ENCODE data around the gene FREY1.

Gene FREY1

DNA sequence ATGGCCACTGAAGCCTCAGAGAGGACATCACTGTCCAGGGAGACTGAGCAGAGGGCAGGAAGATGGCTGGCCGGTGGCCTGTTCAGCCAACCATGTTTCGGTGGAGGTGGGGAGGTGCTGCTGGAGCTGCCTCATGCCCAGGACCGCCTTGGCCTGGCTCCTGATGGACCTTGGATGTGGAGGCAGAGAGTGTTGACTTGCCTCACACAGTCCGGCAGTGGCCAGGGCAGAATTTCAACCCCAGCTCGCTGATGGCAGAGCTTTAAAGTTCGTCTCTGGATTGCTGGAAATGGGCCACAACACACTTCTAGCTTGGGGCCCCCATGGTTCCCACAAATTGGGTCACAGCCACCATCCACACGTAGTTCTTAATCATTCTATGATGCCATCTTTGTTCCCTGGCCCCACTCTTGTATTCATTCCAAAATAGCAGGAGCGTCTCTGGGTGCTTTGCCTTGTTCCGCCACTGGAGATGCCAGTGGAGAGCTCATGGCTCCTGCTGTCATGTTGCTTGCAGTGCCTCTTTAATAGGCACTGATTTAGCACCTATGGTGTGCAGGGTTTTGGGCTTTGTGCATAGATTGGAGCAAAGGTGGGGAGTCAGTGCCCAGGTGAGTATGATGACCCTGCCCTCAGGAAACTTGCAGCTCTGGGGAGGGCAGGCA is 16.1 kb downstream of the FREY1 start:
- Mint-ChIP-seq H3K9me3 (no peaks in the 10 kb centered on the region), H3K4me1 (ENCODE audit: low read depth in 2 of 2) (no peaks in the 10 kb centered on the region), H3K27me3 (peaks cover 15 to 56% of the 10 kb centered on the region in 2 donors), H3K36me3 (ENCODE audit: insufficient read depth) (peaks cover 3% of the 10 kb centered on the region), H3K27ac (no peak overlapping the region), H3K4me3 (no peak overlapping the region)
- DNase-seq (no peak), ATAC-seq (replicated peaks) (no peak)

DNA sequence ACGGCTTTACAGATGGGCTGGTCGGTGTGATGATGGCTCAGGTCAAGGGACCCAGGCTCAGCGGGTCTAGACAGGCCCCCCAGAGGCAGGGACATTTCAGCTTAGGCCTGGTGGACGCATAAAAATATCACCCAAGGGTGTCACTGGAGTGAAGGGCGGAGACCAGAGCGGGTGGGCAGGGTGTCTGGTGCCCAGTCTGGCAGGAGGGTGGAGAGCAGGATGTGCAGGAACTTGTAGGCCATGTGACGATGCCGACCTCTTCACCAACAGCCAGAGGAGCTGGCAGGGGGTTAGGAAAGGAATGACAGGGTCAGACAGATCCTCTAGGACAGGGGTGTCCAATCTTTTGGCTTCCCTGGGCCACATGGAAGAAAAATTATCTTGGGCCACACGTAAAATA is 17.1 kb downstream of the FREY1 start:
- ATAC-seq (replicated peaks) (no peak), DNase-seq (no peak)
- Mint-ChIP-seq H3K9me3 (no peaks in the 10 kb centered on the region), H3K4me3 (no peak overlapping the region), H3K4me1 (ENCODE audit: low read depth in 2 of 2) (peaks cover 3 to 4% of the 10 kb centered on the region in 2 donors), H3K36me3 (ENCODE audit: insufficient read depth) (peaks cover 3% of the 10 kb centered on the region), H3K27me3 (peaks cover 11 to 45% of the 10 kb centered on the region in 2 donors), H3K27ac (no peak overlapping the region)

DNA sequence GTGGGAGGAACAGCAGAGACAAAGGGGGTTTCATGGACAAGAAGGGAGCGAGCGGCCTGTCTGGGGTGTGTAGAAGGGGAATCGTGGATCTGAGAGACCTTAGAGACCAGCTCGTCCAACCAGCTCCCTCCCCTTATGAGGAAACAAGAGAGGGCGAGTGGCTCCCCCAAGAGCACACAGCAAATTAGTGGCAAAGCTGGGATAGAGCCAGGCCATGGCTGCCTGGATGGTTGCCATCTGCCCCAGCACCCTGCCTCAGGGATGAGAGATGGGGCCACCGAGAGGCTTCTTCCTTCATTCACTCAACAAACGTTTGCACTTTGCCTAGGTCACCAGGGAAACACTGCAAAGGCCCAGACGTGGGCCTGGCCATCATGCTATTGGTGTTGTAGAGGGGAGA is 17.5 kb downstream of the FREY1 start:
- H3K4me3 Mint-ChIP-seq: no peak overlapping the region
- no peaks in the 10 kb centered on the region for H3K9me3 Mint-ChIP-seq
- H3K36me3 Mint-ChIP-seq (ENCODE audit: insufficient read depth): peaks cover 3% of the 10 kb centered on the region
- no peak overlapping the region for H3K27ac Mint-ChIP-seq
- peaks cover 7 to 41% of the 10 kb centered on the region in 2 donors for H3K27me3 Mint-ChIP-seq
- DNase-seq (no peak), ATAC-seq (replicated peaks) (no peak)
- peaks cover 8% of the 10 kb centered on the region in 2 donors for H3K4me1 Mint-ChIP-seq (ENCODE audit: low read depth in 2 of 2)

DNA sequence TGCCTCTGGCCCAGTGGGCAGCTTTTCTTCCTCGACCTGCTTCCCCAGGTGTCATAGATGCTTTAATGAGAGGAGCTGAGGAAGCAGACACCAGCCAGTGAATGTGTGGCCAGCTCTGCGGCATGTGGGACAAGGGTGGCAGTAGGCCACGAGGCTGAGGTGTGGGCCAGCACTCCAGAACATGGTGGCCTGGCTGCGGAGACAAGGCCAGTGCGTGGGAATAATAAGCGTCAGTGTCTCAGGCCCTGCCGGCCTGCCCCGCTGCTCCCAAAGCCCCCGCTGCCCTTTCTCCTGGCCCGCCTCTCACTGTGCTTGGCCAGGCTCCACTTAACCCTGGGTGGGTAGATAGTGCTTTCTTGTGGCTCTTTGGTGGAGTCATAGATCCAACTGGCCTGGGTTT is 19.5 kb downstream of the FREY1 start:
- H3K27me3 Mint-ChIP-seq: peaks cover 0 to 23% of the 10 kb centered on the region in 2 donors
- H3K27ac Mint-ChIP-seq: no peak overlapping the region
- DNase-seq (no peak), ATAC-seq (replicated peaks) (no peak)
- H3K4me1 Mint-ChIP-seq (ENCODE audit: low read depth in 2 of 2): peaks cover 11 to 14% of the 10 kb centered on the region in 2 donors
- H3K4me3 Mint-ChIP-seq: no peak overlapping the region
- H3K36me3 Mint-ChIP-seq (ENCODE audit: insufficient read depth): peaks cover 9% of the 10 kb centered on the region
- no peaks in the 10 kb centered on the region for H3K9me3 Mint-ChIP-seq

DNA sequence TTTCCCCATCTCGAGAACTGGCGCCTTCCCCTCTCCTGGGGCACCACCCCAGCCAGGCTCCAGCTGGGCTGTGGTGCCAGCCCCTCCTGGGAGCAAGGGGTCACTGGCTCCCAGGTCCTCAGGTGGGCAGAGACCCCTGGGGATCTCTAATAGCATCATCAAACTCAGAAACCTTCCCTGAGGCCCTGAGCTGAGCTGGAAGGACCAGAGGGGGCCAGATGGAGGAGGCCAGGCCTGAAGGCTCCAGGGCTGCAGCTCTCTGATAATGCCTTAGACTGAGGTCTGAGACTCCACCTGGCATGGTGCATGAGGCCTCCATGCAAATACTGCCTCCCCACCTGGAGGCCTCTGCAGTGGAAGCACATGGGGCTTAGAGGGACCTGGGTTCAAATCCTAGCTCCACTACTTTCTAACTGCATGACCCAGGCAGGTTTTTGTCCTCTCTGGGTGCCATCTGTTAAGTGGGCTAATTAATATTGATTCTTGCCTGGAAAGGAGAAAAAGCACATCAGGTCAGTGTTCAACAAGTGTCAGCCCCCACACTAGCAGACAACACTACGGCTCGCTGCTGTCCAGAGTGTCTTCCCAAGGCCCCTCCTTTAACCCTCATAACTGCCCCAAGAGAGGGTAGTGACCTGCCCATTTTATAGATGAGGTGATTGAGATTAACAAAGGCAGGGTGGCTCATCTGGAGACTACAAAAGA is 20.1 kb downstream of the FREY1 start:
- DNase-seq: no peak
- H3K27ac Mint-ChIP-seq: no peak overlapping the region
- peaks cover 11 to 14% of the 10 kb centered on the region in 2 donors for H3K4me1 Mint-ChIP-seq (ENCODE audit: low read depth in 2 of 2)
- peaks cover 0 to 17% of the 10 kb centered on the region in 2 donors for H3K27me3 Mint-ChIP-seq
- peak overlapping the region in 1 of 2 donors; percentile 74 for H3K4me3 Mint-ChIP-seq
- peaks cover 13% of the 10 kb centered on the region for H3K36me3 Mint-ChIP-seq (ENCODE audit: insufficient read depth)
- H3K9me3 Mint-ChIP-seq: no peaks in the 10 kb centered on the region
- no peak for ATAC-seq (replicated peaks)

DNA sequence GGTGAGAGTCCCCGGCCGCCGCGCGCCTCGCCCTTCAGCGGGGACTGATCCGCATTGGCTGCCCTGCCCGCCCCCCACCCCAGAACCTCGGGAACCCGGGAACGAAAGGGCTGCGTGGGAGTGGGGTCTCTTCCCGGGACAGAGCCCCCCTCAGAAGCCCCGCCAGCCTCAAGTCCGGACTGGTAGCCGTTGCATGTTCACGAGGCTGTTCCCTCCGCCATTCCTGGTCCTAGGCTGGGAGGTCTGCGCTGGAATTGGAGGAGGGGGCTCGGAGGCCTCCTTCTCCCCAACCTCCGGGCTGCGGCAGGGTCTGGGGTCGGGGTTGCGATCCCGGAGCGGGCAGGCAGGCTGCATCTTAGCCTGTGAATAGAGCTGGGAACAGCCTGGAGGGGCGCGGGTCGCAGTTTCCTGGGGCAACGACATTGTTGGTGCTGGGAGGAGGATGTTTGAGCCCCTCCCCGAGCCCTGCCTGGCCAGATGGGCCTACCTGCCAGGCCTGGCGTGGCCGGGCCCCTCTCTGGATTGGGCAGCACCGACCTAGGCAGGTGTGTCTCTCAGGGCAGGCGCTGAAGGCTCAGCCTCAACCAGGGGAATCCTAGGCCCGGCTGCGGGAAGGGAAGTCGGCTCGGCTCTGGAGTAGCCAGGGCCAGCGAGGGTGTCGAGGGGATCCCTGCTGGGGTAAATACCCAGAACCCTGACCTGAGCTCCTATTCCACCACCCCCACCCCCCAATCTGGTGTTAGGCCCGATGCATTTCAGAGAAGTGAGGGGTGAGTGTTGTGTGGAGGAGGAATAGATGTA is 20.9 kb downstream of the FREY1 start:
- H3K27me3 Mint-ChIP-seq: peaks cover 0 to 9% of the 10 kb centered on the region in 2 donors
- no peak for DNase-seq
- H3K36me3 Mint-ChIP-seq (ENCODE audit: insufficient read depth): peaks cover 19% of the 10 kb centered on the region
- no peaks in the 10 kb centered on the region for H3K9me3 Mint-ChIP-seq
- H3K4me3 Mint-ChIP-seq: peak overlapping the region in 1 of 2 donors; percentile 74
- peaks cover 11 to 14% of the 10 kb centered on the region in 2 donors for H3K4me1 Mint-ChIP-seq (ENCODE audit: low read depth in 2 of 2)
- no peak overlapping the region for H3K27ac Mint-ChIP-seq
- ATAC-seq (replicated peaks): no peak

DNA sequence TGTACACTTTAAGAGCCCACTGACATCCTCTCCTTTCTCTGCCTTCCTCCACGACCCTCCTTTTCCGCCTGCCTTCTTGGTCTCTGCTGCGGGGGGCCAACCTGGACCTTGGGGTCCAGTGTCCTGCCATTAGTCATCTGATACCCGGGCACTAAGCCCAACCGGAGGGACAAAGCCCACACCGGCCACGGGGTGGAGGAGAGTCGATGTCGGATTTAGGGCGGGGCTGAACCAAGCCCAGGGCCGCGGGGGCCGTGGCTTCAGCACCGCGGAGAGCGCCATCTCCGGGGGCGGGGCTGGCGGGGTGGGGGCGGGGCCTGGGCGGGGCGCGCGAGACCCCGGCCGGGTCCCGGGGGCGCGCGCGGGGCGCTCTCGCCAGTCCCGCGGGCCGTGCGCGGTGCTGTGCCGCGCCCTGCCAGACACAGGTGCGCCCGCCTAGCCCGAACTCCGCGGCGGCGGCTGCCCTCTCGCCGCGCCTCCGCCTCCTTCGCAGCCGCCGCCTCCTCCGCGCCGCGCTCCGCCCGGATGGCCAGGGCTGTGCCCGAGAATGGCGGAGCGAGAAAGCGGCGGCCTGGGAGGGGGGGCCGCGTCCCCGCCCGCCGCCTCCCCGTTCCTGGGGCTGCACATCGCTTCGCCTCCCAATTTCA is 21.7 kb downstream of the FREY1 start, which contains the start of gene MAPK8IP1:
Gene MAPK8IP1, plus strand, starts transcription at position 378 of the 647 bp plus-strand sequence. Its CDS starts 170 bp downstream, at position 548.
- Mint-ChIP-seq H3K36me3 (ENCODE audit: insufficient read depth) (peaks cover 19% of the 10 kb centered on the region), H3K4me1 (ENCODE audit: low read depth in 2 of 2) (peaks cover 11 to 14% of the 10 kb centered on the region in 2 donors), H3K27me3 (peaks cover 0 to 2% of the 10 kb centered on the region in 2 donors), H3K9me3 (no peaks in the 10 kb centered on the region), H3K4me3 (peak within 1 kb of the TSS; percentile 74 to 77), H3K27ac (peak within 1 kb of the TSS; percentile 51 to 80)
- DNase-seq (peak; percentile 41 to 50 (median 43)), ATAC-seq (replicated peaks) (peak; percentile 80)

DNA sequence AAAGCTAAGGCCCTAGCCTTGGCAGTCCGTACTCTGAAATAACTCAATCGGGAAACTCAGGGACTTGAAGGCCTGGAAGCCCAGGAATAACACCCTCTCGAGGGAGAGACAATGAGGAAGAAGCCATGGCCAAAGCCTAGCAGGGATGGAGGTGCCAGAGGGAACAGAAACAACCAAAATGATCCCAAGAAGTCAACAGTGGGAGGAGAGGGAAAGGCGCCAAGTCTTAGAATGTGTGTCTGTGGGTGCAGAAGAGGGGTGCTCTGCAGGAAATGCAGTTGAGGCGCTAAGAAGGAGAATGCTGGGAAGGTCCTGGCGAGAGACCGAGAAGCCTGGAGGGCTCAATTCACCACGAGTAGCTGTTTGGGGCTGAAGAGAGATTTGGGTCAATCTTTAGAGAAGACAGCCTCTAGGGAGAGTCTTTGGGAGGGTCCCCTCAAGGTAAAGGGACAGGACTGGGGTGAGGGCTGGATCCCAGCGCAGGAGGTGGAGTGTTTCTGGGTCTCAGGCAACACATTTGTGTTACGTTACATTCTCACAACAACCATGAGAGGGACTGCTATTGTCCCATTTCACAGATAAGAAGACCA is 22.4 kb downstream of the FREY1 start:
- H3K27ac Mint-ChIP-seq: peak overlapping the region; percentile 51 to 80
- H3K36me3 Mint-ChIP-seq (ENCODE audit: insufficient read depth): peaks cover 19% of the 10 kb centered on the region
- no peaks in the 10 kb centered on the region for H3K27me3 Mint-ChIP-seq
- ATAC-seq (replicated peaks) (no peak), DNase-seq (no peak)
- peaks cover 11 to 14% of the 10 kb centered on the region in 2 donors for H3K4me1 Mint-ChIP-seq (ENCODE audit: low read depth in 2 of 2)
- H3K9me3 Mint-ChIP-seq: no peaks in the 10 kb centered on the region
- peak overlapping the region; percentile 74 to 77 for H3K4me3 Mint-ChIP-seq

DNA sequence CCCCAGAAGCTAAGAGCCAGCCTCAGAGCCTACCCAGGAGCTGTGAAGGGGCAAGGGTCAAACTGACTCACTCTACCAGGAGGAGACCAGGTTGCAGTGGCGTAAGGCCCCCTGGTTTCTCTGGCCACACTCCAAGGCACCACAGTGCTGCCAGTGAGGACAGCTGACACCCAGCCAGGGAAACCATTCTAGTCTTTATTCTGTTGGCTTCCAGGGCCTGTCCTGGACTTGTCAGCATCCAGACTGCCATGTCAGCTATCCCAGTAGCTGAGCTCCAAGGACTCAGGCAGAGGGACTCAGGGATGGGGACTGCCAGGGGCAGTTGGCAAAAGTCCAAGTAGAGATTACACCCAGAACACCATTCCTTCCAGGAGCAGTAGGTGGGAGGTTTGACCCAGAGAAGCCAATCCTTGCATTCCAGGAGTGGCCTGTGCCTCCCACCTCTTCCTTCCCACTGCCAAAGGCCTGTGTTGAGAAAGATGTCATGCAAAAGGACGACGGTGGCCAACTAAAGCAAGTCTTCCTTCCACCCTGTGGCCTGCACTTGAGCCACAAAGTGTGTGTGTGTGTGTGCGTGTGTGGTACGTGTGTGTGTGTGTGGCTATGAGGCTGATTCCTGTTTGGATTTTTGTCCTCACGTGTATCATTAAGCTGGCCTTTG is 25.2 kb downstream of the FREY1 start:
- Mint-ChIP-seq H3K4me1 (ENCODE audit: low read depth in 2 of 2) (peaks cover 11 to 14% of the 10 kb centered on the region in 2 donors), H3K4me3 (no peak overlapping the region), H3K27me3 (no peaks in the 10 kb centered on the region), H3K36me3 (ENCODE audit: insufficient read depth) (peaks cover 29% of the 10 kb centered on the region), H3K27ac (no peak overlapping the region), H3K9me3 (no peaks in the 10 kb centered on the region)
- ATAC-seq (replicated peaks) (no peak), DNase-seq (no peak)

DNA sequence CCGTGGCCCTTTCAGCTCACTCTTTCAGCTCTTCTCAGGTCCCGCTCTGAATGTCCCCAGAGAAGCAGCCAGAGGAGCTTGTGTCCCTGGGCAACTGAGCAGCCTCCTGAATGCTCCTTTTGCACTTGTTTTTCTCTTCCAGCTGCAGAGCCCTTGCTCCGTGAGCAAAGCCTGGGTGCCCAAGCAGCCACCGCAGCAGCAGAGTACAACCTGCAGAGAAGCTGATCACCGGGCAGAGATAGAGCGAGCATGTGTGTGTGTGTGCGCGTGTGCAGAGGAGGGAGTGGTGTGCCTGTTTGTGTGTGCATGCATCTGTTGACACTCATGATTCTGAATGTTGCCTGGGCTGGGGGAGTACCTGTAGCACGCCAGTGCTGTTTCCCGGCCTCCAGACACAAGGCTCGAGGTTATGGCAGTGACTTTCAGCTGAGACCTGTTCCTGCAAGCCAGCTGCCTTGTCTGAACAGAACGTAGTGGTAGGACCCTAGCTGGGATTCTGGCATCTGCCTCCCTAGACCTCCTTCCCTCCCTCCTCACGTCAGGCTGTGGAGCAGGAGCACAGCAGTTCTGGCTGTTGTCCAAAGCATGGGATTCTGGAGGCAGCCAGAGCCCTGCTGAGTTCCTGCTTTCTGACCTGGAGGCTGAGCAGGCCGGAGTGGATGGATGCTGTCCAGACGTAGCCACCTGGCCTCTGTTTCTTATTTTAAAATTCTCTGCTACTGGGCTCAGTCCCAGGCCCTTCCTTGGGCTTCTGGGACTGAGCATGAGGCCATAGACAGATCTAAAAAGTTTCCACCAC is 26.1 kb downstream of the FREY1 start:
- DNase-seq (no peak), ATAC-seq (replicated peaks) (no peak)
- Mint-ChIP-seq H3K4me1 (ENCODE audit: low read depth in 2 of 2) (peaks cover 11 to 14% of the 10 kb centered on the region in 2 donors), H3K27ac (no peak overlapping the region), H3K9me3 (no peaks in the 10 kb centered on the region), H3K36me3 (ENCODE audit: insufficient read depth) (peaks cover 30% of the 10 kb centered on the region), H3K27me3 (no peaks in the 10 kb centered on the region), H3K4me3 (no peak overlapping the region)

DNA sequence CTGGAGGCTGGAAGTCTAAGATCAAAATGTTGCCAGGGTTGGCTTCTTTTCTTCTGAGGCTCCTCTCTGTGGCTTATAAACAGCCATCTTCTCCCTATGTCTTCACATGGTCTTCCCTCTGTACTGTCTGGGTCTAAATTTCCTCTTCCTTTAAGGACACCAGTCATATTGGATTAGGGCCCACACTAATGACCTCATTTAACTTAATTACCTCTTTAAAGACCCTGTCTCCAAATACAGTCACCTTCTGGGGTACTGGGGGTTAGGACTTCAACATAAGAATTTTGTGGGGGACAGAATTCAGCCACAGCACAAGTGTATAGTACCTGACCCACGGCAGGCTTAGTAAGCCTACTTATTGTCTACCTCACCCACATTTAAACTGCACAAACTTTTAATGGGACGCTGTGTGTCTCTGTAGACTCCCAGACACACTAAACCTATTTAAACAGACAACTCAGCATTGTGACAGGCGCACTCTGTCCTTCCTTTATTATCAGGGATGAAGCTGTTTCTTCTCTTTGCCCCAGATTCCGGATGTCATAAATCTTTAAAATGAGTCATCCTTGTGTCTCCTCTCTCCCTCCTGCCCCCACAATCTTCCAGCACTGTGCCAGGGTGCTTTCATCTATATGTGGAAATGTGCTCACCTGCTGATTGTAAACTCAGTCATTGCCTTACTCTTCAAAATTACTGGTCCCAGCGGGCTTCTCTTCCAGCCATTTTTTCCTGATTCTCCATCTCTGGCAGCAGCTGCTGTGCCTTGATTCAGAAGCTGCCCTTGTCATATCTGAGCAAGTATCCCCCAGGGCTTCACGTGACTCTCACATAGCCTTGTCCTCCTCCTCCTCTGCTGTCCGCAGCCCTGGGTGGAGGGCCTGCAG is 27.0 kb downstream of the FREY1 start:
- H3K4me1 Mint-ChIP-seq (ENCODE audit: low read depth in 2 of 2): peaks cover 8 to 11% of the 10 kb centered on the region in 2 donors
- DNase-seq (no peak), ATAC-seq (replicated peaks) (no peak)
- H3K9me3 Mint-ChIP-seq: no peaks in the 10 kb centered on the region
- peak overlapping the region in 1 of 2 donors; percentile 5 for H3K27ac Mint-ChIP-seq
- peaks cover 37% of the 10 kb centered on the region for H3K36me3 Mint-ChIP-seq (ENCODE audit: insufficient read depth)
- H3K4me3 Mint-ChIP-seq: no peak overlapping the region
- no peaks in the 10 kb centered on the region for H3K27me3 Mint-ChIP-seq
